Measurements from ENCODE around the gene MACROD2. TPM values are rescaled to one million over a fixed set of nuclear protein-coding genes. Genes with fewer than 3 reads are reported as not detected.

MACROD2 gene
- polyA plus RNA-seq, 4 donors: 1.00 to 4.8 (median 1.4) TPM

- H3K4me1 ChIP-seq (ENCODE audit: control insufficient read depth in 3 of 3, insufficient read depth in 2 of 3, low read depth in 1 of 3, low read length in 2 of 3): no peaks in the 10 kb centered on the region
- no peaks in the 10 kb centered on the region for H3K36me3 ChIP-seq (ENCODE audit: control insufficient read depth in 3 of 3, insufficient read depth in 2 of 3, low read depth in 1 of 3, low read length in 3 of 3)
- 92 to 94% (median 93%) methylated on average over 11 of the region's 11 CpGs for WGBS, 3 donors
- H3K9me3 ChIP-seq (ENCODE audit: control insufficient read depth in 2 of 2, insufficient read depth in 1 of 2, low read depth in 1 of 2, low read length in 1 of 2): peaks cover 0 to 12% of the 10 kb centered on the region in 2 donors
- H3K27me3 ChIP-seq (ENCODE audit: control insufficient read depth in 3 of 3, insufficient read depth in 3 of 3, low read length in 3 of 3): no peaks in the 10 kb centered on the region
- DNase-seq (no peak), FAIRE-seq (no peak)
- no peak overlapping the region for H3K4me3 ChIP-seq (ENCODE audit: low read depth in 1 of 3, low read length in 3 of 3)
- no peak overlapping the region for H3K27ac ChIP-seq (ENCODE audit: low read depth in 1 of 3, low read length in 2 of 3)
Measured at GRCh38 chr20:15018966-15019365, 1023.6 kb downstream of the MACROD2 start.

- Histone ChIP-seq H3K4me1 (ENCODE audit: control insufficient read depth in 3 of 3, insufficient read depth in 2 of 3, low read depth in 1 of 3, low read length in 2 of 3) (no peaks in the 10 kb centered on the region), H3K27ac (ENCODE audit: low read depth in 1 of 3, low read length in 2 of 3) (no peak overlapping the region), H3K4me3 (ENCODE audit: low read depth in 1 of 3, low read length in 3 of 3) (no peak overlapping the region), H3K36me3 (ENCODE audit: control insufficient read depth in 3 of 3, insufficient read depth in 2 of 3, low read depth in 1 of 3, low read length in 3 of 3) (no peaks in the 10 kb centered on the region), H3K27me3 (ENCODE audit: control insufficient read depth in 3 of 3, insufficient read depth in 3 of 3, low read length in 3 of 3) (no peaks in the 10 kb centered on the region), H3K9me3 (ENCODE audit: control insufficient read depth in 2 of 2, insufficient read depth in 1 of 2, low read depth in 1 of 2, low read length in 1 of 2) (peaks cover 0 to 12% of the 10 kb centered on the region in 2 donors)
- no peak for DNase-seq
- no peak for FAIRE-seq
- 92 to 94% (median 93%) methylated on average over 9 of the region's 9 CpGs for WGBS, 3 donors
Measured at GRCh38 chr20:15020845-15021244, 1025.5 kb downstream of the MACROD2 start.

- FAIRE-seq (no peak), DNase-seq (no peak)
- Histone ChIP-seq H3K36me3 (ENCODE audit: control insufficient read depth in 3 of 3, insufficient read depth in 2 of 3, low read depth in 1 of 3, low read length in 3 of 3) (no peaks in the 10 kb centered on the region), H3K9me3 (ENCODE audit: control insufficient read depth in 2 of 2, insufficient read depth in 1 of 2, low read depth in 1 of 2, low read length in 1 of 2) (peaks cover 0 to under 1% of the 10 kb centered on the region in 2 donors), H3K27ac (ENCODE audit: low read depth in 1 of 3, low read length in 2 of 3) (no peak overlapping the region), H3K27me3 (ENCODE audit: control insufficient read depth in 3 of 3, insufficient read depth in 3 of 3, low read length in 3 of 3) (no peaks in the 10 kb centered on the region), H3K4me1 (ENCODE audit: control insufficient read depth in 3 of 3, insufficient read depth in 2 of 3, low read depth in 1 of 3, low read length in 2 of 3) (no peaks in the 10 kb centered on the region), H3K4me3 (ENCODE audit: low read depth in 1 of 3, low read length in 3 of 3) (no peak overlapping the region)
Measured at GRCh38 chr20:15022921-15023320, 1027.6 kb downstream of the MACROD2 start.

GRCh38 chr20:15026759-15027158 lies 1031.4 kb downstream of the MACROD2 start:
- WGBS, 3 donors: 94 to 100% (median 96%) methylated on average over 1 of the region's 1 CpG
- Histone ChIP-seq H3K27me3 (ENCODE audit: control insufficient read depth in 3 of 3, insufficient read depth in 3 of 3, low read length in 3 of 3) (no peaks in the 10 kb centered on the region), H3K9me3 (ENCODE audit: control insufficient read depth in 2 of 2, insufficient read depth in 1 of 2, low read depth in 1 of 2, low read length in 1 of 2) (peaks cover 0 to 4% of the 10 kb centered on the region in 2 donors), H3K36me3 (ENCODE audit: control insufficient read depth in 3 of 3, insufficient read depth in 2 of 3, low read depth in 1 of 3, low read length in 3 of 3) (no peaks in the 10 kb centered on the region), H3K27ac (ENCODE audit: low read depth in 1 of 3, low read length in 2 of 3) (no peak overlapping the region), H3K4me3 (ENCODE audit: low read depth in 1 of 3, low read length in 3 of 3) (no peak overlapping the region), H3K4me1 (ENCODE audit: control insufficient read depth in 3 of 3, insufficient read depth in 2 of 3, low read depth in 1 of 3, low read length in 2 of 3) (no peaks in the 10 kb centered on the region)
- DNase-seq (no peak), FAIRE-seq (no peak)

- no peaks in the 10 kb centered on the region for H3K27me3 ChIP-seq (ENCODE audit: control insufficient read depth in 3 of 3, insufficient read depth in 3 of 3, low read length in 3 of 3)
- peaks cover 0 to 4% of the 10 kb centered on the region in 2 donors for H3K9me3 ChIP-seq (ENCODE audit: control insufficient read depth in 2 of 2, insufficient read depth in 1 of 2, low read depth in 1 of 2, low read length in 1 of 2)
- no peaks in the 10 kb centered on the region for H3K4me1 ChIP-seq (ENCODE audit: control insufficient read depth in 3 of 3, insufficient read depth in 2 of 3, low read depth in 1 of 3, low read length in 2 of 3)
- H3K4me3 ChIP-seq (ENCODE audit: low read depth in 1 of 3, low read length in 3 of 3): no peak overlapping the region
- no peaks in the 10 kb centered on the region for H3K36me3 ChIP-seq (ENCODE audit: control insufficient read depth in 3 of 3, insufficient read depth in 2 of 3, low read depth in 1 of 3, low read length in 3 of 3)
- 96 to 99% (median 96%) methylated on average over 14 of the region's 14 CpGs for WGBS, 3 donors
- no peak for FAIRE-seq
- DNase-seq: no peak
- H3K27ac ChIP-seq (ENCODE audit: low read depth in 1 of 3, low read length in 2 of 3): no peak overlapping the region
Measured at GRCh38 chr20:15030826-15031225, 1035.5 kb downstream of the MACROD2 start.

- peaks cover 0 to 4% of the 10 kb centered on the region in 2 donors for H3K9me3 ChIP-seq (ENCODE audit: control insufficient read depth in 2 of 2, insufficient read depth in 1 of 2, low read depth in 1 of 2, low read length in 1 of 2)
- H3K36me3 ChIP-seq (ENCODE audit: control insufficient read depth in 3 of 3, insufficient read depth in 2 of 3, low read depth in 1 of 3, low read length in 3 of 3): no peaks in the 10 kb centered on the region
- no peaks in the 10 kb centered on the region for H3K27me3 ChIP-seq (ENCODE audit: control insufficient read depth in 3 of 3, insufficient read depth in 3 of 3, low read length in 3 of 3)
- 90 to 93% (median 91%) methylated on average over 30 to 32 of the region's 32 CpGs for WGBS, 3 donors
- no peaks in the 10 kb centered on the region for H3K4me1 ChIP-seq (ENCODE audit: control insufficient read depth in 3 of 3, insufficient read depth in 2 of 3, low read depth in 1 of 3, low read length in 2 of 3)
- no peak overlapping the region for H3K4me3 ChIP-seq (ENCODE audit: low read depth in 1 of 3, low read length in 3 of 3)
- DNase-seq: no peak
- no peak for FAIRE-seq
- H3K27ac ChIP-seq (ENCODE audit: low read depth in 1 of 3, low read length in 2 of 3): no peak overlapping the region
Measured at GRCh38 chr20:15031546-15032351, 1036.4 kb downstream of the MACROD2 start.

GRCh38 chr20:15032352-15032622 lies 1037.0 kb downstream of the MACROD2 start:
- Histone ChIP-seq H3K36me3 (ENCODE audit: control insufficient read depth in 3 of 3, insufficient read depth in 2 of 3, low read depth in 1 of 3, low read length in 3 of 3) (no peaks in the 10 kb centered on the region), H3K9me3 (ENCODE audit: control insufficient read depth in 2 of 2, insufficient read depth in 1 of 2, low read depth in 1 of 2, low read length in 1 of 2) (peaks cover 0 to 4% of the 10 kb centered on the region in 2 donors), H3K27me3 (ENCODE audit: control insufficient read depth in 3 of 3, insufficient read depth in 3 of 3, low read length in 3 of 3) (no peaks in the 10 kb centered on the region), H3K4me3 (ENCODE audit: low read depth in 1 of 3, low read length in 3 of 3) (no peak overlapping the region), H3K27ac (ENCODE audit: low read depth in 1 of 3, low read length in 2 of 3) (no peak overlapping the region), H3K4me1 (ENCODE audit: control insufficient read depth in 3 of 3, insufficient read depth in 2 of 3, low read depth in 1 of 3, low read length in 2 of 3) (no peaks in the 10 kb centered on the region)
- FAIRE-seq: no peak
- WGBS, 3 donors: 81 to 99% (median 92%) methylated on average over 11 of the region's 11 CpGs
- no peak for DNase-seq

GRCh38 chr20:15033269-15033668 lies 1038.0 kb downstream of the MACROD2 start:
- FAIRE-seq (no peak), DNase-seq (no peak)
- Histone ChIP-seq H3K9me3 (ENCODE audit: control insufficient read depth in 2 of 2, insufficient read depth in 1 of 2, low read depth in 1 of 2, low read length in 1 of 2) (peaks cover 0 to 4% of the 10 kb centered on the region in 2 donors), H3K4me1 (ENCODE audit: control insufficient read depth in 3 of 3, insufficient read depth in 2 of 3, low read depth in 1 of 3, low read length in 2 of 3) (no peaks in the 10 kb centered on the region), H3K4me3 (ENCODE audit: low read depth in 1 of 3, low read length in 3 of 3) (no peak overlapping the region), H3K27me3 (ENCODE audit: control insufficient read depth in 3 of 3, insufficient read depth in 3 of 3, low read length in 3 of 3) (no peaks in the 10 kb centered on the region), H3K36me3 (ENCODE audit: control insufficient read depth in 3 of 3, insufficient read depth in 2 of 3, low read depth in 1 of 3, low read length in 3 of 3) (no peaks in the 10 kb centered on the region), H3K27ac (ENCODE audit: low read depth in 1 of 3, low read length in 2 of 3) (no peak overlapping the region)
- WGBS, 3 donors: 79 to 83% (median 79%) methylated on average over 4 of the region's 4 CpGs

DNA sequence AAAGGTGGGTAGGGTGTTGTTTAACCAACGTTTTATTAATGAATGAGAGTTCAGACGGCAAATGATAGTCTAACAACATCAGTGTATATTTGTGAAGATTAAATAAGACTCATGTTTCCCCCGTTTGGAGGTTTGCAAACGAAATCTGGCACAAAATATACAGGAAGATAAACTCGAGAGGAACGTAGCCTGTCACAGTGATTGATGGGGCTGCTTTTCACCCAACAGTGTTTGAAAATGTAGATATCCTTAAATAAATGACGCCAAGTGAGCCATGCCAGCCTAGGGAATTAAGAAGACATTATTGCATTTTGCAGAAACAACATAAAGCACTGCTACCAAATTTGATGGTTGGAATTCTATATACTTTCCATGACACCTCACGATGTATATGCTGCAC lies 1038.6 kb downstream of the MACROD2 start:
- Histone ChIP-seq H3K4me3 (ENCODE audit: low read depth in 1 of 3, low read length in 3 of 3) (no peak overlapping the region), H3K36me3 (ENCODE audit: control insufficient read depth in 3 of 3, insufficient read depth in 2 of 3, low read depth in 1 of 3, low read length in 3 of 3) (no peaks in the 10 kb centered on the region), H3K27me3 (ENCODE audit: control insufficient read depth in 3 of 3, insufficient read depth in 3 of 3, low read length in 3 of 3) (no peaks in the 10 kb centered on the region), H3K4me1 (ENCODE audit: control insufficient read depth in 3 of 3, insufficient read depth in 2 of 3, low read depth in 1 of 3, low read length in 2 of 3) (no peaks in the 10 kb centered on the region), H3K27ac (ENCODE audit: low read depth in 1 of 3, low read length in 2 of 3) (no peak overlapping the region), H3K9me3 (ENCODE audit: control insufficient read depth in 2 of 2, insufficient read depth in 1 of 2, low read depth in 1 of 2, low read length in 1 of 2) (peaks cover 0 to 4% of the 10 kb centered on the region in 2 donors)
- WGBS, 3 donors: 50 to 66% (median 58%) methylated on average over 8 of the region's 8 CpGs
- DNase-seq: no peak
- no peak for FAIRE-seq
